ENCODE results near the gene EPHA10.

- no peak for TF ChIP-seq CTCF (IDR thresholded peaks at IDR 0.05)
- no peak for TF ChIP-seq POLR2A (IDR thresholded peaks at IDR 0.05; ENCODE audit: low read depth)
Measured at GRCh38 chr1:37746806-37747205, 18.1 kb downstream of the EPHA10 start.
